Measurements from ENCODE around the gene PBX3. TPM values are rescaled to one million over a fixed set of nuclear protein-coding genes. Genes with fewer than 3 reads are reported as not detected.

The PBX3 gene
- total RNA-seq, 1 donor from 2014 or later, result 37.7 TPM

DNA sequence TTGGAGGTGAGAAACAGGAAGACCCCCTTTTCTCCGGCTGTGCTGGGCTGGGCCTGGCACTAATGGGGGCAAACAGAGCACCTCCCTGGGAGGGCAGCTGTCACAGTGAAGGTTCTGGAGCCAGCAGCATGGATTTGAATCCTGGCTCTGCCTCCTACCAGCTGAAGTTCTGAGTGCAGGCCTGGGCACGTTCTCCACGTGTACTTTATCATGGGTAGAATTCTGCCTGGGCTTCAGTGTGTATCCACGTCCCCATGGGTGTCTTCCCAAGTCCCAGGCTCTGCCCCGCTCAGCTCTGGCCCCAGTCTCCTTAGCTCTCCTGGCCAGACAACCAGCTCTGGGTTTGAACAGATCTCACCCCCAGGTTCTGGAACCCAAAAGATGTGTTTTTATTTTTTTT, 223.2 kb downstream of the PBX3 start:
- Mint-ChIP-seq H3K4me1 (ENCODE audit: low read depth) (no peaks in the 10 kb centered on the region), H3K4me3 (ENCODE audit: low read depth) (no peak overlapping the region), H3K36me3 (ENCODE audit: insufficient read depth) (peaks cover 8% of the 10 kb centered on the region), H3K9me3 (ENCODE audit: low read depth) (peaks cover 4% of the 10 kb centered on the region), H3K27ac (no peak overlapping the region), H3K27me3 (no peaks in the 10 kb centered on the region)
- no peak for DNase-seq (ENCODE audit: low spot score, unreplicated experiment)
- TF ChIP-seq, protein P1, sequence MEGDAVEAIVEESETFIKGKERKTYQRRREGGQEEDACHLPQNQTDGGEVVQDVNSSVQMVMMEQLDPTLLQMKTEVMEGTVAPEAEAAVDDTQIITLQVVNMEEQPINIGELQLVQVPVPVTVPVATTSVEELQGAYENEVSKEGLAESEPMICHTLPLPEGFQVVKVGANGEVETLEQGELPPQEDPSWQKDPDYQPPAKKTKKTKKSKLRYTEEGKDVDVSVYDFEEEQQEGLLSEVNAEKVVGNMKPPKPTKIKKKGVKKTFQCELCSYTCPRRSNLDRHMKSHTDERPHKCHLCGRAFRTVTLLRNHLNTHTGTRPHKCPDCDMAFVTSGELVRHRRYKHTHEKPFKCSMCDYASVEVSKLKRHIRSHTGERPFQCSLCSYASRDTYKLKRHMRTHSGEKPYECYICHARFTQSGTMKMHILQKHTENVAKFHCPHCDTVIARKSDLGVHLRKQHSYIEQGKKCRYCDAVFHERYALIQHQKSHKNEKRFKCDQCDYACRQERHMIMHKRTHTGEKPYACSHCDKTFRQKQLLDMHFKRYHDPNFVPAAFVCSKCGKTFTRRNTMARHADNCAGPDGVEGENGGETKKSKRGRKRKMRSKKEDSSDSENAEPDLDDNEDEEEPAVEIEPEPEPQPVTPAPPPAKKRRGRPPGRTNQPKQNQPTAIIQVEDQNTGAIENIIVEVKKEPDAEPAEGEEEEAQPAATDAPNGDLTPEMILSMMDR (IDR thresholded peaks at IDR 0.05; ENCODE audit: unreplicated experiment), result no peak

DNA sequence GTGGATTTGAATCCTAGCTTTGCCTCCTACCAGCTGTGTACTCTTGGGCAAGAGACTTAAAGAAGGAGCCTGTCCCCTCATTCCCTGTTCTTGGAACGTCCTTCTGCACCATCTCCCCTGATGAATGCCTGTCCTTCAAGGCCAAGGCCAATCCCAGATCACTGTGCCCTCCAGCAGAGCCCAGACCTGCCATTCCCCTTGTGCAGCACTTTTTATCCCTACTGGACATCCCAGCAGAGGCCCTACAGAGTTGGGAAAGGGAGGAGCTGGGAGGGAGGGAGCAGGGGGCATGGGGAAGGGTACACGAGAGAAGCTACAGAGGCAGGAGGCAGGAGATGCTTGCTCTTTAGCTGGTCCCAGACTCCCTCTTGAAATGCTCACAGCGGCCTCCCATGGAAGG, 223.9 kb downstream of the PBX3 start:
- H3K4me1 Mint-ChIP-seq (ENCODE audit: low read depth), result no peaks in the 10 kb centered on the region
- no peak overlapping the region for H3K27ac Mint-ChIP-seq

DNA sequence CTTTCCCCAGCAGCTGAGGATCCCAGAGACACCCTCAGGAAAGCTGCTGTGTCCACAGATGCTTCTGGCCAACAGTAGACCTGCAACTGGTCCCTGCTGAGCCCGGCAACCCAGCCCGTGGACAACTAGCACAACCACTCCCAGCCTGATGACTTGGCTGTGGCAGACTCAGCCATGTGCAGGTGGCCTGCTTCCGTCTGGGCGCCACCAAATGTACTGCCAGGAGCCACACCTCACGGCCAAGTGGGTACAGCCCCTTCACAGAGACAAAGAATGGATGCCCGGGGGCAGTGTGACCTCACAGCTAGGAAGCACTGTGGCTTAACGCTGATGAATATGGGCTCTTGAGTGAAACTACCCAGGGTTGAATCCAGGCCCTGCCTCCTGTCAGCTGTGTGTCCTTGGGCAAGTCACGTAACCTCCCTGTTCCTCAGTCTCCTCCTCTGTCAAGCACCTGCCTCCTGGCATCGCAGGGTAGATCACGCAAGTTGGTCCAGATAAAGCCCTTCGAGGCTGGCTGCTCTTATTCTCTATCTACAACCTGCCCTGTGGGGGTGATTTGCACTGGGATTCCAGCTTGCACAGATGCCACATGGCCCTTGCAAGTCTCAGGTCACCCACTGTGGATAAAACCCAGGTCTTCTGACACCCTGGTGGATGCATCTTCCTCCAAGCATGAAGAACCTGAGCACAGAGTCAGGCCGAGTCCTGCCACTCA, 225.0 kb downstream of the PBX3 start:
- DNase-seq (ENCODE audit: low spot score, unreplicated experiment), result no peak
- TF ChIP-seq, protein P1 (IDR thresholded peaks at IDR 0.05; ENCODE audit: unreplicated experiment), result no peak
- peaks cover 6% of the 10 kb centered on the region for H3K9me3 Mint-ChIP-seq (ENCODE audit: low read depth)

More for the DNA sequence above, 223.9 kb downstream of the PBX3 start:
- no peaks in the 10 kb centered on the region for H3K27me3 Mint-ChIP-seq
- H3K36me3 Mint-ChIP-seq (ENCODE audit: insufficient read depth), result peaks cover 8% of the 10 kb centered on the region
- H3K9me3 Mint-ChIP-seq (ENCODE audit: low read depth), result peaks cover 4% of the 10 kb centered on the region
- TF ChIP-seq, protein P1 (IDR thresholded peaks at IDR 0.05; ENCODE audit: unreplicated experiment), result no peak
- no peak overlapping the region for H3K4me3 Mint-ChIP-seq (ENCODE audit: low read depth)
- no peak for DNase-seq (ENCODE audit: low spot score, unreplicated experiment)

DNA sequence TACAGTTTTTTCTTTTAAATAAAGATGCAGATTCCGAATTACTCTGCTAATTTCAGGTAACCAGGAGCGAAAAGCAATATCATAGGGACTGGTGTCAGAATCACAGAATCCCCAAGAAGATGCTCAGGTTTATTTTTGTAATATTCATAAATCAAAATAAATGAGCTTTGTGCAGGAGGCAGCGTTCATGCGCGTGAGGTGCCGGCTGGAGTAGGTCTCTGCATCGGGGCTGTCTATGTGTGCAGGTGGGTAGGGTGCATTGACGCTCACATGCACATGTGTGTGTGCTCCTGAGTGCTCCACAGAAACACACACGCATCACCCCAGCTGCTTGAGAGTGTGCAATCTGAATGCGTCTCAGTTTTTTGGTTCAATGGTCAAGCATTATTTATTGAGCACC, 226.4 kb downstream of the PBX3 start:
- DNase-seq (ENCODE audit: low spot score, unreplicated experiment), result no peak
- H3K27me3 Mint-ChIP-seq, result no peaks in the 10 kb centered on the region

More for the DNA sequence above, 225.0 kb downstream of the PBX3 start:
- H3K4me3 Mint-ChIP-seq (ENCODE audit: low read depth), result no peak overlapping the region
- no peaks in the 10 kb centered on the region for H3K27me3 Mint-ChIP-seq
- peaks cover 2% of the 10 kb centered on the region for H3K36me3 Mint-ChIP-seq (ENCODE audit: insufficient read depth)
- H3K27ac Mint-ChIP-seq, result no peak overlapping the region
- H3K4me1 Mint-ChIP-seq (ENCODE audit: low read depth), result no peaks in the 10 kb centered on the region

DNA sequence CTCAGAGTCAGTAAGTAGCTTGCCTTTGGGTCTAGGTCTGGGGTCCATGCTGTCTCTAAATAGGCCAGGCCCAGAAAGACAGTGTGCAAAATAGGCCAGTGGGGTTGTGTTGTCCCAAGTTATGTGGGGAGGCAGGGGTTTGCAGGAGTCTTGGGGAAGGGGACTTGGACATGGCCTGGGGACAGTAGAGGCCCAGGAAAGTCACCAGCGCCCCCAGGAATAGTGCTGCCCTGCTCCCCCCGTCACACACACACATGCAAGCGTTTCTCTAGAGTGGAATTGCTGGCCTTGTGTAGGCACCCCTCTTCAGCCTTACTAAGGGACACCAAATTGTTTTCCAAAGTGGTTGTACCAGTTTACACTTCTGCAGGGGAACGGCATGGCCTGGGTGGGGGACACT, 227.5 kb downstream of the PBX3 start:
- Mint-ChIP-seq H3K27ac (no peak overlapping the region), H3K4me3 (ENCODE audit: low read depth) (no peak overlapping the region), H3K9me3 (ENCODE audit: low read depth) (peaks cover 24% of the 10 kb centered on the region), H3K36me3 (ENCODE audit: insufficient read depth) (peaks cover 1% of the 10 kb centered on the region), H3K27me3 (no peaks in the 10 kb centered on the region), H3K4me1 (ENCODE audit: low read depth) (no peaks in the 10 kb centered on the region)
- no peak for DNase-seq (ENCODE audit: low spot score, unreplicated experiment)
- TF ChIP-seq, protein P1 (IDR thresholded peaks at IDR 0.05; ENCODE audit: unreplicated experiment), result no peak

More for the DNA sequence above, 226.4 kb downstream of the PBX3 start:
- Mint-ChIP-seq H3K4me1 (ENCODE audit: low read depth) (no peaks in the 10 kb centered on the region), H3K9me3 (ENCODE audit: low read depth) (peaks cover 16% of the 10 kb centered on the region), H3K36me3 (ENCODE audit: insufficient read depth) (peaks cover under 1% of the 10 kb centered on the region), H3K27ac (no peak overlapping the region), H3K4me3 (ENCODE audit: low read depth) (no peak overlapping the region)
- TF ChIP-seq, protein P1 (IDR thresholded peaks at IDR 0.05; ENCODE audit: unreplicated experiment), result no peak

All from progenitor cell of endocrine pancreas (in vitro differentiated cells).